ENCODE data around the gene USP17L5.
"Not testable (repeated sequence)": the region's sequence is repeated elsewhere in the genome, so short reads cannot be mapped to it uniquely, and the experiment has no call there.

The USP17L5 gene, protein sequence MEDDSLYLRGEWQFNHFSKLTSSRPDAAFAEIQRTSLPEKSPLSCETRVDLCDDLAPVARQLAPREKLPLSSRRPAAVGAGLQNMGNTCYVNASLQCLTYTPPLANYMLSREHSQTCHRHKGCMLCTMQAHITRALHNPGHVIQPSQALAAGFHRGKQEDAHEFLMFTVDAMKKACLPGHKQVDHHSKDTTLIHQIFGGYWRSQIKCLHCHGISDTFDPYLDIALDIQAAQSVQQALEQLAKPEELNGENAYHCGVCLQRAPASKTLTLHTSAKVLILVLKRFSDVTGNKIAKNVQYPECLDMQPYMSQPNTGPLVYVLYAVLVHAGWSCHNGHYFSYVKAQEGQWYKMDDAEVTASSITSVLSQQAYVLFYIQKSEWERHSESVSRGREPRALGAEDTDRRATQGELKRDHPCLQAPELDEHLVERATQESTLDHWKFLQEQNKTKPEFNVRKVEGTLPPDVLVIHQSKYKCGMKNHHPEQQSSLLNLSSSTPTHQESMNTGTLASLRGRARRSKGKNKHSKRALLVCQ

GRCh38 chr4:9339103-9339502 lies at the start of gene USP17L5:
Gene USP17L5, plus strand, starts transcription at chr4:9339403. Its CDS starts 0 bp downstream, at chr4:9339403.
- not testable (repeated sequence) for DNase-seq

DNA sequence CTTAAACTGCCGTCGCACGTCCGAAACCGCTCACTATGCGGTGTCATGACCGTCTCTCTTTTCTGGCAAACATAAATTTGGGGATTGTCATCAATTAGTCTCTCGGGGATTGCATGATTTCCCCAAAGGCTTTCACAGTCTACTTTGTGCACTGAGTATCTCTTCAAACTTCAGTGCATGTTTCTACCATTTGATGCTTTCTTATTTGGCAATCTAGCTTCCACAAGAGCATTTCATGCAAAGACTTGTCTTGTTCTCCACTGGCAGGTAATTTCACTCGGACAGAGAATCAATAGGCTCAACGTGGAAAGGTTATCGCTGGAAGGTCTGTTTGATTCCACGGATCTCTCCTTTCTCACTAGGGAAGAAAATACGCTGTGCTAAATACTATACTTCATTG lies 15.0 kb upstream of the USP17L5 start:
- not testable (repeated sequence) for DNase-seq

DNA sequence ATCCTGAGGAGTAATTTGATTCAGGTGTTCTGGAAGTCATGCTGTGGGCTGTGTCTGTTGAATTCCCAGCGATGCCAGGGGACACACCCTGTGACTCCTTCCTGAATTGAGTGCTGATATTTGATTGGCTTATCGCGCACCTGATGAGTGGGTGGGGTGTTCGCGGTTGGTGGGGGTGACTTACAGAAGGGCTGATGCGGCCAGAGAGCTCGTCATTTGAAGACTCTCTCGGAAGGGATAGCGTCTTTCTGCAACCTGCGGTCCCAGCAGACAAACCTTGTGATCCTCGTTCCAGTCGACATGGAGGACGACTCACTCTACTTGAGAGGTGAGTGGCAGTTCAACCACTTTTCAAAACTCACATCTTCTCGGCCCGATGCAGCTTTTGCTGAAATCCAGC lies 14.3 kb upstream of the USP17L5 start, which contains the start of gene USP17L24:
Gene USP17L24 (plus strand): TSS at position 301 of the 400 bp plus-strand sequence. CDS start 0 bp downstream, at position 301.
- DNase-seq, result not testable (repeated sequence)

GRCh38 chr4:9329611-9330010 lies 9.6 kb upstream of the USP17L5 start, which contains the start of gene USP17L25:
Gene USP17L25, plus strand, starts transcription at chr4:9329911. Its CDS starts 0 bp downstream, at chr4:9329911.
- DNase-seq, result not testable (repeated sequence)

GRCh38 chr4:9334358-9334757 lies 4.8 kb upstream of the USP17L5 start, which contains the start of gene USP17L26:
Gene USP17L26, plus strand, starts transcription at chr4:9334658. Its CDS starts 0 bp downstream, at chr4:9334658.
- DNase-seq, result not testable (repeated sequence)

GRCh38 chr4:9343848-9344247 lies 4.6 kb downstream of the USP17L5 start, which contains the start of gene USP17L27:
Gene USP17L27, plus strand, starts transcription at chr4:9344148. Its CDS starts 0 bp downstream, at chr4:9344148.
- not testable (repeated sequence) for DNase-seq

DNA sequence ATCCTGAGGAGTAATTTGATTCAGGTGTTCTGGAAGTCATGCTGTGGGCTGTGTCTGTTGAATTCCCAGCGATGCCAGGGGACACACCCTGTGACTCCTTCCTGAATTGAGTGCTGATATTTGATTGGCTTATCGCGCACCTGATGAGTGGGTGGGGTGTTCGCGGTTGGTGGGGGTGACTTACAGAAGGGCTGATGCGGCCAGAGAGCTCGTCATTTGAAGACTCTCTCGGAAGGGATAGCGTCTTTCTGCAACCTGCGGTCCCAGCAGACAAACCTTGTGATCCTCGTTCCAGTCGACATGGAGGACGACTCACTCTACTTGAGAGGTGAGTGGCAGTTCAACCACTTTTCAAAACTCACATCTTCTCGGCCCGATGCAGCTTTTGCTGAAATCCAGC lies 9.4 kb downstream of the USP17L5 start, which contains the start of gene USP17L28:
Gene USP17L28 (plus strand): TSS at position 301 of the 400 bp plus-strand sequence. CDS start 0 bp downstream, at position 301.
- not testable (repeated sequence) for DNase-seq

GRCh38 chr4:9350866-9351265 lies 11.7 kb downstream of the USP17L5 start:
- not testable (repeated sequence) for DNase-seq

DNA sequence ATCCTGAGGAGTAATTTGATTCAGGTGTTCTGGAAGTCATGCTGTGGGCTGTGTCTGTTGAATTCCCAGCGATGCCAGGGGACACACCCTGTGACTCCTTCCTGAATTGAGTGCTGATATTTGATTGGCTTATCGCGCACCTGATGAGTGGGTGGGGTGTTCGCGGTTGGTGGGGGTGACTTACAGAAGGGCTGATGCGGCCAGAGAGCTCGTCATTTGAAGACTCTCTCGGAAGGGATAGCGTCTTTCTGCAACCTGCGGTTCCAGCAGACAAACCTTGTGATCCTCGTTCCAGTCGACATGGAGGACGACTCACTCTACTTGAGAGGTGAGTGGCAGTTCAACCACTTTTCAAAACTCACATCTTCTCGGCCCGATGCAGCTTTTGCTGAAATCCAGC lies 14.1 kb downstream of the USP17L5 start, which contains the start of gene USP17L29:
Gene USP17L29 (plus strand): TSS at position 301 of the 400 bp plus-strand sequence. CDS start 0 bp downstream, at position 301.
- DNase-seq, result not testable (repeated sequence)

- not testable (repeated sequence) for DNase-seq
Observed at GRCh38 chr4:9362829-9363228, 23.6 kb downstream of the USP17L5 start, which contains the start of gene USP17L30. Gene USP17L30, plus strand, starts transcription at chr4:9363129. Its CDS starts 0 bp downstream, at chr4:9363129.

GRCh38 chr4:9379881-9380280 lies 40.7 kb downstream of the USP17L5 start:
- DNase-seq, result not testable (repeated sequence)

DNA sequence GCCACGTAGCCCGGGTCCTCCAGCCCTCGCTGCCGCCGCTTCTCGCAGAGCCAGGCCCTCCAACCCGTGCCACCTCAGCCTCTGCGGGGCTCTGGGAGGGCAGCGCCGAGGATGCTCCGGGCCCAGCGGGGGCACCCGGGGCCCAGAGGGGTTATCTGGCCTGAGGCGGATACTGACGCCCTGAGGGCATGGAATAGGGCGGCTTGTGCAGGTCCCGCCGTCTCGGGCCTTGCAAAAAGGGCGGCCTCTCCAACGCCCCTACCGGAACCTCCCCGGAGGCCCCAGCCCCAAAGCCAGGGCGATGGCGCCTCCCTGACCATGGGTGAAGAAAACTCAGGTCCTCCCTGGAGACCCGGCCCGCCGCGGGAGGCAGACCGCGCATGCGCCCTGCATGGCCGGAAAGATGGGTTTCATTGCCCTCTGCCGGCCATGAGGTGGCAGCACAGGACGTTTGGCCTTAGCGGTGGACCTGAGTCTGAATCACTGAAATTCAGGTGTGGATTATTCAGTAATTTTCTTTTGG lies 41.9 kb downstream of the USP17L5 start:
- not testable (repeated sequence) for DNase-seq

DNA sequence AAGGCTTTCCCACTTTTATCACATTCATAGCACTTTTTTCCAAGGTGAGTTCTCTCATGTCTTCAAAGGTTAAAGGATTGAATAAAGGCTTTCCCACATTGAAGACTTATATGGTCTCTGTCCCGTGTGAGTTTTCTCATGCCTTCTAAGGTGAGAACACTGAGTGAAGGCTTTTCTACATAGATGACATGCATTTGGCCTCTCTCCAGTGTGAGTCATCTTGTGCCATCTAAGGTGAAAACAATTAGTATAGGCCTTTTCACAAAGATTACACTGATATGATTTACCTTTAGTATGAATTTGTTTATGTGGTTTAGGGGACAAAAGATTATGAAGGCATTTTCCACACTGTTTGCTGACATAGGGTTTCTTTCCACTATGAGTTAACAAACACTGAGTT lies 44.9 kb downstream of the USP17L5 start:
- no peak for DNase-seq

DNA sequence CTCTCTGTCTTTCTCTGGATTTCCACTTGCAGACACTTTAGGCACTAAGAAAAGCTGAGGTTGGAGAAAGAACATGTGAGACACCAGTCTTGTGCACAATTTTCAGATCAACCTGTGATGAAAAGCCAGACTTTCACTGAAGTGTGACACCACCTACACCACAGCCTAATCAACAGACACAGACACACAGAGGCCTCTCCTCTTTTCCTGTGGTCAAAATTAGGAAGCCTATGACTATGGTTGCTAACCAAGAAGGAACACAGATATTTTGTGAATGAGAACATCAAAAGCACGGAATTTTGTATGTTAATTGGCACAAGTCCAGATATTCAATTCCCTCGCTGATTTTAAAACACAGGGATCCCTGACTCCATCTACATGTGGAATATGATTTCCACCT lies 49.8 kb downstream of the USP17L5 start:
- DNase-seq, result not testable (repeated sequence)
